Stimulated activated CD4-positive, alpha-beta T cell treated with anti-CD3 and anti-CD28 coated beads, TNF-alpha, amount 100 ng/mL, for 1 hour (primary cell): Measurements from ENCODE around the gene MANSC1.
"Not testable (repeated sequence)": the region's sequence is repeated elsewhere in the genome, so short reads cannot be mapped to it uniquely, and the experiment has no call there.

Experiments used
- DNase-seq, 3 donors: peaks; one replicate each; pipeline ENCODE4 v3.0.0-alpha.2; 2020; ENCODE audit warnings: low read depth in 3 of 3, low spot score in 1 of 3

MANSC1 gene

GRCh38 chr12:12327802-12328201 lies 22.2 kb downstream of the MANSC1 start:
- DNase-seq = no peak

- DNase-seq = no peak
These were observed 23.8 kb downstream of the MANSC1 start for GRCh38 chr12:12326262-12326661.

GRCh38 chr12:12323591-12323990 lies 26.5 kb downstream of the MANSC1 start:
- no peak for DNase-seq

- no peak for DNase-seq
These were observed 26.9 kb downstream of the MANSC1 start for GRCh38 chr12:12323118-12323517.

GRCh38 chr12:12319451-12320183 lies 30.4 kb downstream of the MANSC1 start:
- no peak for DNase-seq

GRCh38 chr12:12315838-12316237 lies 34.2 kb downstream of the MANSC1 start:
- no peak for DNase-seq

GRCh38 chr12:12310695-12311094 lies 39.3 kb downstream of the MANSC1 start:
- DNase-seq = not testable (repeated sequence)

GRCh38 chr12:12305568-12306300 lies 44.3 kb downstream of the MANSC1 start:
- DNase-seq = no peak

- no peak for DNase-seq
These were observed 47.1 kb downstream of the MANSC1 start for GRCh38 chr12:12302976-12303375.

- DNase-seq = no peak
These were observed 48.9 kb downstream of the MANSC1 start for GRCh38 chr12:12301122-12301521.

GRCh38 chr12:12297201-12297830 lies 52.7 kb downstream of the MANSC1 start:
- no peak for DNase-seq

GRCh38 chr12:12294215-12295005 lies 55.6 kb downstream of the MANSC1 start:
- DNase-seq = no peak

GRCh38 chr12:12290206-12290605 lies 59.8 kb downstream of the MANSC1 start:
- no peak for DNase-seq

- DNase-seq = no peak
These were observed 63.6 kb downstream of the MANSC1 start for GRCh38 chr12:12286441-12286840.

- DNase-seq = no peak
These were observed 67.1 kb downstream of the MANSC1 start for GRCh38 chr12:12282761-12283425.

- DNase-seq = no peak
These were observed 67.8 kb downstream of the MANSC1 start for GRCh38 chr12:12282202-12282601.

GRCh38 chr12:12281134-12281533 lies 68.9 kb downstream of the MANSC1 start:
- DNase-seq = no peak

GRCh38 chr12:12278899-12279298 lies 71.1 kb downstream of the MANSC1 start:
- no peak for DNase-seq
